HG03280 (cell line): ENCODE data around the gene GSTT2.

Source experiments
- ATAC-seq: cut with Tn5 transposase; IDR thresholded peaks from one replicate; pipeline ENCODE4 v1.9.1; 2021; ENCODE audit warnings: mild to moderate bottlenecking, moderate library complexity; ENCODE audit not compliant: unreplicated experiment

GSTT2 gene

DNA sequence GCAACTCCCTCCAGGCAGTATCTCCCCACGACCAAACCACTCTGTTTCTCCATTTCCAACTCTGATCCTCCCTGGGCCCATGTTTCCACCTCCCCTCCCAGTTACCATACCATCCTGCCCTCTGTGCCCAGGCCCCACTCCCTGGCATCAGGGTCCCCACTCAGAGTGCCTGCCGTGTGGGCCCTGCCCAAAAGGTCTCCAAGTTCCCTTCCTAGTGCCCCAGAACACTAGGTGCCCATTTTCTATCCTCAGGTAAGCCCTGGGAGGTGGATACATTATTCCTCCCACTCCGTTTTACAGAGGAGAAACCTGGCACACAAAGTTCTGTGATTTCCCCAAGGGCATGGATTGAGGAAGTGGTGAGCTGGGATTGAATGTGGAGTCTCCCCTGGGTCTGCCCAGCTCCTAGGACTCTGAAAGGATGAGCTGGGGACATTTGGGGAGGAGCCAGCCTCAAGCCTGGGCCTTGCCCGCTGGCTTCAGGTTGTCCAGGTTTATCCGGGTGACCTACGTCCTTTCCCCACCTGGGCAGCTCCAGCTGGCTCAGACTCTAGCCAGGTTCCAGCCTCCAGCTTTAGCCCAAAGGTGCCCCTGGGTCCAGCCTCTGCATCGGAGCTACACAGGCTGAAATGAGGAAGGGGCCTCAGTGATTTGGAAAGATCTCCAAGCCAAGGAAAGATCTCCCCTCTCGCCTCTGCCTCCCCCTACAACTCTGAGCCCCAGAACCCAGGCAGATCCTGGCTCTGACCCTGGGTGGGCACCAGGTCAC lies 27.5 kb downstream of the GSTT2 start:
- ATAC-seq: no peak

DNA sequence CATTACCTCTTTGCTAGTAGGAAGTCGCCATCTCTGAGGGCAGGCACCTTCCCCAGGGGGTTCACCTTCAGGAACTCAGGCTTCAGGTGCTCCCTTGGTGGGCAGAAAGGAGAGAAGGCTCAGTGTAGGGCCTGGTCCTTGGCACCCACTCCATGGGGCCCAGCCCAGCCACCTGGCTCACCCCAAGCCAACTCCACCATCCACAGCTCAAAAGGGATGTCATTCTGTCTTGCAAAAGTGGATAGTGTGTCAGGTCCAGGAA lies 28.0 kb downstream of the GSTT2 start:
- ATAC-seq: no peak

GRCh38 chr22:24008381-24009226 lies 28.7 kb downstream of the GSTT2 start:
- no peak for ATAC-seq

DNA sequence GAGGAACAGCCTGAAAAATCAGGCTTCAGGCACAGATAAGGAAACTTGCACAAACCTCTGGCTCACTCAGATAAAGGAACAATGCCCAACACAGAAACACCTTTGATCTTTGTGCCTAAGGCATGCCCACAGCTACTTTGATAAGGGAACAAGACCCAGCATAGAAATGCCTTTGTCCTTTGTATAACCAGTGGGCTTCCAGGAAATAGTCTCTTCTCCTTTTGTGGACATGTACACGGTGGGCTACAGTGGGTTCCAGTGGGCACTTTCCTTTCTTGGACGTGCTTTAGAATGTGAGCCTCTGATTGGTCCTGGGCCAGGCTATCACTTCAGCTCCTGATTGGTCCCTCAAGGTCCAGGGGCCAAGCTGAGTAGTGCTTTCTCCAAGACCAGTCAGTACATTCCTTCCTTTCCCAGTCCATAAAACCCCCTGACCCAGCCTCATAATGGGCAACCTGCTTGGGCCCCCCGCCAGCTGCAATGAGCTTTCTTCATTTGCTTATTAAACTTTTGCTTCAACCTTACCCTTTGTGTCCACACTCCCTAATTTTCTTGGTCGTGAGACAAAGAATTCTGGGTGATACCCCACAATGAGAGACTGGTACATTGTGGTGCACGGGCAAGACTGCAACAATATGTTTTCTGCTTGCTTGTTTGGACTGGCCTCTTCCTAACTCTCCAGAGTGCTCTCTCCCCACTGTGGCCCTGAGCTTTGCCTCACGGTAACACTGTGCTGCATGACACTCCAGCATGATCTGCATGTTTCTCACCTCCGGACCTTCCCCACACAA lies 29.5 kb downstream of the GSTT2 start:
- no peak for ATAC-seq

DNA sequence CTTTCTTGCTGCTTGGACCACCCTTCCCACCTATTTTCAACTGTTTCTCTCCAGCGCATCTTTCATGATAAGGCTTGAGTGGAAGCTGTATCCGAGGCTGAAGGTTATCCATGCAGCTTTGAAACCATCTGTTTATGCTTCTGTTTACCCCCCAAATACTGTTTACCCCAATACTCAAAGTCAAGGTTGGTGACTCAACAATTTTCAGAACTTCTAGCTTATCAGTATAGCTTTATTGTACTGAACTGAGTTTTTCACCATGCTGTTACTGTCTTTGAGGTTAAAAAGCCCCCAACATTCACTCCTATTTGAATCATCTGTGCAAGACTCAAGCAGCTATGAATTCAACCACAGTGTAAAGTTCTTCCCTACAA lies 30.1 kb downstream of the GSTT2 start:
- ATAC-seq: no peak

GRCh38 chr22:24011735-24012068 lies 31.8 kb downstream of the GSTT2 start:
- no peak for ATAC-seq

- ATAC-seq: no peak
These were observed 36.2 kb downstream of the GSTT2 start for GRCh38 chr22:24016156-24016555.

DNA sequence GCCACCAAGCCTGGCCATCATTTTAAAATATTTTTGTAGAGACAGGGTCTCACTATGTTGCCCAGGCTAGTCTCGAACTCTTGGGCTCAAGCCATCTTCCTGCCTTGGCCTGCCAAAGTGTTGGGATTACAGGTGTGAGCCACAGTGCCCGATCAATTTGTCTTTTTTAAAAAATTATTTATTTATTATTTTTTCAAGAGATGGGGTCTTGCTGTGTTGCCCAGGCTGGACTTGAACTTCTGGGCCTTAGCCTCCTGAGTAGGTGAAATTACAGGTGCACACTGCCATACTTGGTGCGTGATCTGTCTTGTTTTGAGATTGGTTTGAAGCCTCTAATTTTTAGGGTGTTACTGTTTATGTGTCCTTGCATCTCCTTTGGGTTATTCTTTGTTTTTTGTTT lies 41.4 kb downstream of the GSTT2 start:
- ATAC-seq: no peak

DNA sequence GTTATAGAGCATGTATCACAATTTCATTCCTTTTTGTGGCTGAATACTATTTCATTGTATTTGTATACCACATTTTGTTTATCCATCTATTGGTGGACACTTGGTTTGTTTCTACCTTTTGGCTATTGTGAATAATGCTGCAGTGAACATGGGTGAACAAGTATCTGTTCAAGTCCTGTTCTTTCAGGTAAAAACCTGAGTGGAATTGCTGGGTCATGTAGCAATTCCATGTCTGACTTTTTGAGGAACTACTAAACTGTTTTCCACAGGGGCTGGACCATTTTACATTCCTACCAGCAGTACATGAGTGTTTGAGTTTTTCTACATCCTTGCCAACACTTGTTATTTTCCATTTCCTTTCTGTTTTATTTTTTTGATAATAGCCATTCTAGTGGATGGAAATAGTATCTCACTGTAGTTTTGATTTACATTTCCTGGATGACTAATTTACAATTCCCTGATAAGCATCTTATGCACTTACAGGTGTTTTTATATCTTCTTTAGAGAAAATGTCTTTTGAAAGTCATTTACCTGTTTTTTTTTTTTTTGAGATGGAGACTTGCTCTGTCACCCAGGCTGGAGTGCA lies 43.4 kb downstream of the GSTT2 start:
- ATAC-seq: no peak

DNA sequence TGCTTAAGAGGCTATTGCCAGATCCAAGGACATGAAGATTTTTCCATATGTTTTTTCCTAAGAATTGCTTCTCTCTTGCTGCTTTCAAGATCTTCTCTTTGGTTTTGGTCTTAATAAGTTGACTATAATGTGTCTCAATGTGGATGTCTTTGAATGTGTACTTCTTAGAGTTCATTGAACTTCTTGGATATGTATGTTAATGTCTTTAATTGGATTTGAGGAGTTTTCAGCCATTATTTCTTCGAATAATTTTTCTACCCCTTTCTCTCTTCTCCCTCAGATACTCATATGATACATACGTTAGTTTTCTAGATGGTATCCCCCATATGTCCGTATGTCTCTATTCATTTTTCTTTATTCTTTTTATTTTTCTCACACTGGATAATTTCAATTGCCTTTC lies 44.4 kb downstream of the GSTT2 start:
- no peak for ATAC-seq

DNA sequence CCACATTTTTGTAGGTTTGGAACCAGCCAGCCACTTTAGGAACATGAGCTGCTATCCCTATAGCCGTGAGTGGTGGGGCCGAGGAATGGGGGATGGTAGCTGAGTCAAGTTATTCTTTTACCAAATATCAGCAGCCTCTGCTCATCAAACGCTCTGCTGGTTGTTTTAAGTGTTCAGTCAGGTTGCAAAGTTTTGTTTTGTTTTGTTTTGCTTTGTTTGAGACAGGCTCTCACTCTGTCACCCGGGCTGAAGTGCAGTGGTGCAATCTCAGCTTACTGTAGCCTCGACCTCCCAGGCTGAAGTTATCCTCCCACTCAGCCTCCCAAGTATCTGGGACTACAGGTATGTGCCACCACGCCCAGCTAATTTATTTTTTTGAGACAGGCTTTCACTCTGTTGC lies 45.5 kb downstream of the GSTT2 start:
- ATAC-seq: no peak

DNA sequence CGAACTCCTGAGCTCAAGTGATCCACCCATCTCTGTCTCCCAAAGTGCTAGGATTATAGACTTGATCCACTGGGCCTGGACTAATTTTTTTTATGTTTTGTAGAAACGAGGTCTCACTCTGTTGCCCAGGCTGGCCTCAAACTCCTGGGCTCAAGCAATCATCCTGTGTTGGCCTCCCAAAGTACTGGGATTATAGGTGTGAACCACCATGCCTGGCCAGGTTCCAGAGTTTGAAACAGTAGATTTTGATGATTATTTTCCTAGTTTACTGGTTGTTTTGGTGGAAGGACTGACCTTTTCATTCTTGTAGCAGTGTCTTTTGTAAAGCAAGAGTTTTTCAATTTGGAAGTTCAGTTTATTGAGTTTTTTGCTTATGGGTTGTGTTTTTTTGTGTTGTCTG lies 46.1 kb downstream of the GSTT2 start:
- no peak for ATAC-seq

GRCh38 chr22:24026733-24027132 lies 46.8 kb downstream of the GSTT2 start:
- no peak for ATAC-seq

GRCh38 chr22:24027389-24027975 lies 47.5 kb downstream of the GSTT2 start:
- ATAC-seq: no peak

- ATAC-seq: no peak
These were observed 48.1 kb downstream of the GSTT2 start for GRCh38 chr22:24027991-24028390.

GRCh38 chr22:24028533-24028932 lies 48.6 kb downstream of the GSTT2 start:
- no peak for ATAC-seq

DNA sequence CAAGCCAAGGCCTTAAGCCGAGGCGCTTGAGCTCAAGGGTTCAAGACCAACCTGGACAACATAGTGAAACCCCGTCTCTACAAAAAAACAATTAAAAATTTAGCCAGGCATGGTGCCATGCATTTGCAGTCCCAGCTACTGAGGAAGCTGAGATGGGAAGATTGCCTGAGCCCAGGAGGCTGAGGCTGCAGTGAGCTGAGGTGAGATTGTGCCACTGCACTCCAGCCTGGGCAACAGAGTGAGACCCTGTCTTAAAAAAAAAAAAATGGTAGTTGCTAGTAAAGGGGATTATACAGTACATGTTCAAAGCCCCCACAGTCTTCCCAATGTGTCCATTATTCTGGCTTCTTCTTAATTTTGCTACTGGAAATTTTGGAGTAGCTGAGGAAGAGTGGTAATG lies 49.4 kb downstream of the GSTT2 start:
- no peak for ATAC-seq

- no peak for ATAC-seq
These were observed 50.3 kb downstream of the GSTT2 start for GRCh38 chr22:24030186-24030702.
